Peyer's patch (tissue), 4 donors: ENCODE data around the gene EIF2AK3. TPM values are rescaled to one million over a fixed set of nuclear protein-coding genes. Genes with fewer than 3 reads are reported as not detected.

Experiments
- DNase-seq, 3 donors: peaks; one replicate each; pipeline ENCODE4 v3.0.0-alpha.2; 2017 to 2019
- H3K27ac ChIP-seq, 4 donors: fragments of 200-600 bp; sonication (generic); one replicate each; pipeline ENCODE4 v1.5.1; 2016 to 2019
- H3K27me3 ChIP-seq, 2 donors: fragments of 200-600 bp; sonication (generic); one replicate each; pipeline ENCODE4 v1.5.1; 2019
- H3K36me3 ChIP-seq, 3 donors: fragments of 200-600 bp; sonication (generic); one replicate each; pipeline ENCODE4 v1.5.1; 2016 to 2019
- H3K4me1 ChIP-seq, 4 donors: fragments of 200-600 bp; sonication (generic); one replicate each; pipeline ENCODE4 v1.5.1; 2016 to 2019
- H3K4me3 ChIP-seq, 4 donors: fragments of 200-600 bp; sonication (generic); 1 replicate in 3 of 4; 2 replicates in 1 of 4; pipeline ENCODE4 v1.5.1; 2016 to 2019; ENCODE audit warnings: mild to moderate bottlenecking in 1 of 4
- H3K9me3 ChIP-seq, 4 donors: fragments of 200-600 bp; sonication (generic); one replicate each; pipeline ENCODE4 v1.5.1; 2016 to 2019; ENCODE audit warnings: mild to moderate bottlenecking in 1 of 4
- POLR2A ChIP-seq, 2 donors: fragments of 450-650 bp; IDR thresholded peaks; one replicate each; pipeline ENCODE4 v1.5.1; 2017; ENCODE audit warnings: antibody characterized with exemption in 2 of 2, mild to moderate bottlenecking in 2 of 2, moderate library complexity in 2 of 2
- total RNA-seq, 4 donors: library from RNA; depleted of rRNA; stranded (reverse); fragments of >200 nt; gene quantifications; one replicate each; pipeline ENCODE4 v1.1.0, GENCODE V29; 2016
- TF ChIP-seq, protein P1 (sequence below), 6 experiments: fragments of 450-650 bp in 4 of 6; fragments of 200-600 bp in 2 of 6; sonication (generic) in 1 of 6; IDR thresholded peaks; one replicate each; pipeline ENCODE4 v1.5.1; 2017 to 2019; ENCODE audit warnings: antibody characterized with exemption in 6 of 6, mild to moderate bottlenecking in 3 of 6, moderate library complexity in 1 of 6

EIF2AK3 gene
- total RNA-seq, 4 donors from 2014 or later = 17.1 to 93.3 (median 18.6) TPM

DNA sequence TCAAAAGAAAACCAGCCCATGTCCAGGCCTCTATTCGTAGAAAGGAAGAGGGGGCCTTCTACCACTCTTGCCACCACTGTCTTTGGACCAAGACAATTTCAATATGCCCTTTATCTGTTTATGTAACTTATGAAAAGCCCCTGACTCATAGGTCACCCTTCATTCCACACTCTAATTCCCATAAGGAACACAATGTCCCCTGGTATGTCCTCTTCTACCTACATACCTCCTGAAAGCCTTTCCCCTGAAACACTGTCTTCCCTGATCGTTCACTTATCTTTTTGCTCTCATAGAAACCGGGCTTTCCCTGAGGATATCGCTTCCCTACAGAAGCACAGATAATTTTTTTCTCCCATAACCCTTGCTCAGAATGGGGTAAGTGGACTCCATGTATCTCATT, 13.3 kb downstream of the EIF2AK3 start:
- H3K4me1 ChIP-seq = no peaks in the 10 kb centered on the region
- no peak overlapping the region for H3K4me3 ChIP-seq
- H3K27ac ChIP-seq = no peak overlapping the region
- TF ChIP-seq POLR2A (IDR thresholded peaks at IDR 0.05) = no peak
- TF ChIP-seq, protein P1, sequence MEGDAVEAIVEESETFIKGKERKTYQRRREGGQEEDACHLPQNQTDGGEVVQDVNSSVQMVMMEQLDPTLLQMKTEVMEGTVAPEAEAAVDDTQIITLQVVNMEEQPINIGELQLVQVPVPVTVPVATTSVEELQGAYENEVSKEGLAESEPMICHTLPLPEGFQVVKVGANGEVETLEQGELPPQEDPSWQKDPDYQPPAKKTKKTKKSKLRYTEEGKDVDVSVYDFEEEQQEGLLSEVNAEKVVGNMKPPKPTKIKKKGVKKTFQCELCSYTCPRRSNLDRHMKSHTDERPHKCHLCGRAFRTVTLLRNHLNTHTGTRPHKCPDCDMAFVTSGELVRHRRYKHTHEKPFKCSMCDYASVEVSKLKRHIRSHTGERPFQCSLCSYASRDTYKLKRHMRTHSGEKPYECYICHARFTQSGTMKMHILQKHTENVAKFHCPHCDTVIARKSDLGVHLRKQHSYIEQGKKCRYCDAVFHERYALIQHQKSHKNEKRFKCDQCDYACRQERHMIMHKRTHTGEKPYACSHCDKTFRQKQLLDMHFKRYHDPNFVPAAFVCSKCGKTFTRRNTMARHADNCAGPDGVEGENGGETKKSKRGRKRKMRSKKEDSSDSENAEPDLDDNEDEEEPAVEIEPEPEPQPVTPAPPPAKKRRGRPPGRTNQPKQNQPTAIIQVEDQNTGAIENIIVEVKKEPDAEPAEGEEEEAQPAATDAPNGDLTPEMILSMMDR (IDR thresholded peaks at IDR 0.05) = no peak
- peaks cover 0 to 7% (median 0%) of the 10 kb centered on the region in 3 donors for H3K36me3 ChIP-seq
- H3K9me3 ChIP-seq = no peaks in the 10 kb centered on the region
- no peaks in the 10 kb centered on the region for H3K27me3 ChIP-seq
- DNase-seq = no peak

- DNase-seq = no peak
- TF ChIP-seq, protein P1 (IDR thresholded peaks at IDR 0.05) = no peak
- no peak for TF ChIP-seq POLR2A (IDR thresholded peaks at IDR 0.05)
- H3K27ac ChIP-seq = peak overlapping the region in 1 of 4 donors; percentile 42
Observed at GRCh38 chr2:88608184-88608583, 19.1 kb downstream of the EIF2AK3 start.

DNA sequence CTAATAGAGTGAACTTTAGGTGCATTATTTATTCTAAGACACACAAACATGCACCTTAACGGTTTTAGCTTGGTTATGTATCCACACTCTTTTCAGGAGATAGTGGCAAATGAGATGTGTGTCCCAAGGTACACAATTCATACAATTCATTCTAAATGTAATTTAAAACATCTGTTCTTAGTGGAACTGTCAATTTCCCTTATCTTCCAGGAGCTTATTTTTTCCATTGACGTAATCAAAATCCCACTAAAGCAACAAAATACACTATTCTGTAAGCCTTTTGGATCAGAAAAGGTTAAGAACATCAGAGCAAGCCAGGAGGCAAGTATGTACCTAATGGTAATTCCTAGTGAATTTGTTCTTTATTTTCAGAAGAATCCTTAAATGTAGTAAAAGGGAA, 19.8 kb downstream of the EIF2AK3 start:
- peak overlapping the region in 1 of 4 donors; percentile 42 for H3K27ac ChIP-seq
- no peaks in the 10 kb centered on the region for H3K36me3 ChIP-seq
- DNase-seq = no peak
- TF ChIP-seq, protein P1 (IDR thresholded peaks at IDR 0.05) = no peak
- TF ChIP-seq POLR2A (IDR thresholded peaks at IDR 0.05) = no peak
- H3K4me1 ChIP-seq = no peaks in the 10 kb centered on the region
- H3K4me3 ChIP-seq = no peak overlapping the region
- H3K27me3 ChIP-seq = no peaks in the 10 kb centered on the region
- no peaks in the 10 kb centered on the region for H3K9me3 ChIP-seq

More at GRCh38 chr2:88608184-88608583, 19.1 kb downstream of the EIF2AK3 start:
- no peaks in the 10 kb centered on the region for H3K4me1 ChIP-seq
- H3K27me3 ChIP-seq = no peaks in the 10 kb centered on the region
- no peaks in the 10 kb centered on the region for H3K9me3 ChIP-seq
- H3K36me3 ChIP-seq = peaks cover 0 to 7% (median 0%) of the 10 kb centered on the region in 3 donors
- no peak overlapping the region for H3K4me3 ChIP-seq

- Histone ChIP-seq H3K36me3 (no peaks in the 10 kb centered on the region), H3K4me3 (no peak overlapping the region), H3K9me3 (no peaks in the 10 kb centered on the region), H3K27me3 (no peaks in the 10 kb centered on the region), H3K4me1 (no peaks in the 10 kb centered on the region), H3K27ac (peak overlapping the region in 1 of 4 donors; percentile 32)
- peak in 2 of 3 donors; percentile 40 to 59 for DNase-seq
- TF ChIP-seq POLR2A (IDR thresholded peaks at IDR 0.05) = no peak
- TF ChIP-seq, protein P1 (IDR thresholded peaks at IDR 0.05) = no peak
Observed at GRCh38 chr2:88606371-88607030, 20.8 kb downstream of the EIF2AK3 start.

GRCh38 chr2:88603146-88603545, 24.1 kb downstream of the EIF2AK3 start:
- Histone ChIP-seq H3K36me3 (no peaks in the 10 kb centered on the region), H3K4me3 (no peak overlapping the region), H3K27me3 (no peaks in the 10 kb centered on the region), H3K4me1 (peaks cover 0 to 12% (median 3%) of the 10 kb centered on the region in 4 donors), H3K27ac (no peak overlapping the region), H3K9me3 (no peaks in the 10 kb centered on the region)
- TF ChIP-seq, protein P1 (IDR thresholded peaks at IDR 0.05) = no peak
- no peak for TF ChIP-seq POLR2A (IDR thresholded peaks at IDR 0.05)
- no peak for DNase-seq
